Activated CD8-positive, alpha-beta memory T cell treated with anti-CD3 and anti-CD28 coated beads, Interleukin-2, amount 50 U/mL, for 1 hour (primary cell): ENCODE measurements around the gene C2orf92.
"Not testable (repeated sequence)": the region's sequence is repeated elsewhere in the genome, so short reads cannot be mapped to it uniquely, and the experiment has no call there.

Experiments used
- DNase-seq: peaks from one replicate; pipeline ENCODE4 v3.0.0-alpha.2; 2020; ENCODE audit errors: extremely low read depth

The C2orf92 gene

DNA sequence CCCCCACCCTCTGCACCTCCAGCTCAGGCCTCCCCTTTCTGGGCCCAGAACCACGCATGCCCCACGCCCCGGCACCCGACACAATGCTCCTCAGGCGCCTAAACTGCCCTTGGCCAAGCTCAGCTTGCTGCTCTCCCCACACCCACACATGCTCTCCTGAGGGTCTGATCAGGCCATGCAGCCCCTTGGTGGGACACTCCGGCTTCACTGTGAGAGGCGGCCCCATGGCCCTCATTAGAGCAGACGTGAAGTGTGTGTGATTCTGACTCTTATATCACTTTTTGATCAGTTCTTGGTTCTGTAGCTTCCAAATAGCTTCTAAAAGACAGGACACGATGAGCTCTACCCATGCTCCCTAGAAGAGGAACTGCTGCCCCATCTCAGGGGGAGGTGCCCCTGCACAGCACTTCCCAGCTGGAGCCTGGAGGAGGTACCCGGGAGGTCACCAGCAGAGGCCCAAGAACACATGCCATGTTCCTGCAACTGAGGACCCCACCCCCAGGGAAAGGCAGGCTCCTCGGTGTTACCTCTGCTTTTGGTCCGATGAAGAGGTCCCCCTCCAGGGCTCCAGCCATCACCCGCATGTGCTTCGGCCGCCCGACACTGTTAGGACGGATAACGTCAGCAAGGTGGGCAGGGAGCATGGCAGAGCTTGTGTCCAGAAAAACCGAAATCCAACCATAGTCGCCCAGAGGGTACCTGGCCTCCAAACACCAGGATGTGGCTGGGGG, 9.3 kb upstream of the C2orf92 start:
- DNase-seq, result no peak

- DNase-seq, result no peak
Measured at GRCh38 chr2:97660775-97661389, 8.6 kb upstream of the C2orf92 start.

GRCh38 chr2:97661927-97662326, 7.6 kb upstream of the C2orf92 start:
- DNase-seq, result no peak

GRCh38 chr2:97662386-97662894, 7.1 kb upstream of the C2orf92 start:
- DNase-seq, result peak; percentile 39

- DNase-seq, result no peak
Measured at GRCh38 chr2:97662895-97663625, 6.5 kb upstream of the C2orf92 start.

- no peak for DNase-seq
Measured at GRCh38 chr2:97663626-97663961, 5.9 kb upstream of the C2orf92 start.

GRCh38 chr2:97663962-97664635, 5.4 kb upstream of the C2orf92 start, which contains the start of gene ACTR1B:
Gene ACTR1B, minus strand, starts transcription at chr2:97664044. Its CDS starts 154 bp downstream, at chr2:97663890.
- DNase-seq, result peak; percentile 92

- no peak for DNase-seq
Measured at GRCh38 chr2:97664636-97664970, 4.9 kb upstream of the C2orf92 start.

- DNase-seq, result no peak
Measured at GRCh38 chr2:97670471-97670870, 958 bp downstream of the C2orf92 start.

DNA sequence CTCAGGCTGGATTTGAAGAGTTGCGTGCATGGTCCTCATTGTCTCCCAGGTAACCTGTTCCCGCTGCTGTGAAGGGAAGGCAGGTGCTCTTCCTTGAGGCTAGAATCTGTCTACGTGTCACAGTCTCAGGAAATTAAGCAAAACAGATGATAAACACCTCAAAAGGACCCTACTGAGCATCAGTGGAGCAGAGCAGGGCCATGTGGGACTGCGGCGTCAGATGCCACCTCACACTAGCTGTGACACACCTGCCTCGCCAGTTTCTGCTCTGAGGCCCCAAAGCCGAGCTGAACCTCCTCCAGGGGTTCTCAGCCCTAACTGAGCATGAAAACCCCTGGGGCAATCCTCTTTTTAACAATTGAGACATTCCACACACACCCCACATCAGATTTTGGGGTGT, 2.0 kb downstream of the C2orf92 start:
- no peak for DNase-seq

GRCh38 chr2:97672606-97673140, 3.2 kb downstream of the C2orf92 start:
- not testable (repeated sequence) for DNase-seq

- DNase-seq, result no peak
Measured at GRCh38 chr2:97673182-97673914, 3.8 kb downstream of the C2orf92 start.

GRCh38 chr2:97673915-97674283, 4.4 kb downstream of the C2orf92 start:
- no peak for DNase-seq

DNA sequence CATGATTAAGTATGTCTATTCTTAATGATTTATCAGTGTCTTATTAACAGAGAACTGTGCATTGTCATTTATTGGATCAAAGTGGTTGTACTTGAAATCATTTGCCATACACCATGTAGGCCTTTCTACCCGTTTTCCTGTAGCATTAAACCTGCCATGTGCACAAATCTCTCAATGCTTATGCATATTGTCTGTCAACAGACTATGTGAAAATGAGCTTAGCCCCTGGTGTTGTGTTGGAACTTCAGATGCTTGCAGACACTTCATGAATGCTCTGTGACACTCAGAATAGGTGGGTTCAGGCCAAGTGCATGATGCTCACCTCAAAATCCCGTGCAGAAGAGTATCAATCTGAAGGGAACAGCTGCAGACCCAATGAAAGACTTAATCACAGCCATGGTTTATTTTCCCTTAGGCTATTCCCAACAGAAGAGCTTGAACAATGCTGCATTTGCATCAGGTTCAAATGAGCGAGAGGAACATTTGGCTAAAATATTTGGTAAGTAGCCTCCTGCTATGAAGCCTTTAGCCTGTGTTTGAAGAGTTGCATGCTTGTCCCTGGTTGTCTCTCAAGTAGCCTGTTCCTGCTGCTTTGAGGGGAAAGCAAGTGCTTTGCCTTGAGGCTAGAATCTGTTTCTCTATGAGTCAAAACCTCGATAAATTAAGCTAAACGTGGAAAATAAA, 6.1 kb downstream of the C2orf92 start:
- no peak for DNase-seq

- DNase-seq, result no peak
Measured at GRCh38 chr2:97676620-97677019, 7.1 kb downstream of the C2orf92 start.

GRCh38 chr2:97677480-97677879, 8.0 kb downstream of the C2orf92 start:
- no peak for DNase-seq

- no peak for DNase-seq
Measured at GRCh38 chr2:97678298-97678697, 8.8 kb downstream of the C2orf92 start.

GRCh38 chr2:97687235-97687634, 17.7 kb downstream of the C2orf92 start:
- not testable (repeated sequence) for DNase-seq

DNA sequence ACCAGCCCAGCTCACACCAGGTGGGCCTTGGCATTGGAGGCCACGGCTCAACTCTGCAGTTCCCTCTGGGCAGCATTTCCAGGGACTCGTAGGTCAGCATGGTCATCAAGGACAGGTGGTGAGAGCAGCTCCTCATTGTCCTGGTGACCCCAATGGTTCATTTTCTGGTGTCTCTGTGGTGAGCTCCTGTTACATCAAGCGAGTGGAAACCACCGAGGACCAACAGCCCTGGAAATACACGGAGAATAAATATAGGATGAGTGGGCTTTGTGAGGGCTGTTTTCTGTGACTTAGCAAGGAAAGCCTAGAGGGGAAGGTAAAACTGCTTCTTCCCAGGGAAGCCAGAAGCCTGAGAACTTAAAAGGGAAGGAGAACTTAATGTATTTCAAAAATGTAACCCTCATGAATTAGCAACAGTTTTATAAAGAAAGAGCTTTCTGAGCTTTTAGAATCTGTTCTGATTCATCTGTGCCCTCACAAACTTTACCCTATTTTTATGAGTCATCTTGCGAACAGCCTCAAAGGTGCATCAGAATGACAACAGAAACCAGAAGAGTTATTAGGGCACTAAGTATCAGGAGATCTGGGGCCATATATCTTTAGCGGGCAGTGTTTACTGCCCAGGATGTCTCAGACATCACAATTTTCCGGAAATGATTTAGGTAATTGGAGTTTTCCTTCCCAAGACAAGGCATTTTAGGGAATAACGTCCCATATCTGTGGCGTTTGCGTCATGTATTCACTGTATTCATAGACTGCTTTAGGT, 18.7 kb downstream of the C2orf92 start:
- DNase-seq, result no peak

DNA sequence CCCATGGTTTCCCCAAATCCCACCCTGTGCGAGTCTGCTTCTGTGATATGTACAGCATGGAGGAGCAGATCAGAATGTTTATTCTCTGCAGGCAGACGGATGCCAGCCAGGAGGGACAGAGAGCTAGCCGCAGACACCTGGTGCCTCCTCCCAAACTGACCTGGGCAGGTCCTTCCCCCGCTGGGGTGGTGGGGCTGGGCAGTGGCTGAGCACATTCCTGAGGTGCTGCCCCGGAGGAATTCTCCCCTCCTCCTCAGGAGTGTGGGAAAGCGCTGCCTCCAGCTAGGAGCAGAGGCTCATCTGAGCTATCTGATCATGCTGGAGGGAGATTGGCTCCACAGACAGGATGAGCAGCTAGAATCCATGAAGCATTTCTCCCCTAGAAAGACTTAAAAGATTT, 21.7 kb downstream of the C2orf92 start:
- DNase-seq, result no peak
